ENCODE measurements around the gene ARHGAP31. TPM values are rescaled to one million over a fixed set of nuclear protein-coding genes. Genes with fewer than 3 reads are reported as not detected.

Gene ARHGAP31
- total RNA-seq, 4 donors from 2014 or later, result 40.5 to 46.5 (median 44.4) TPM

DNA sequence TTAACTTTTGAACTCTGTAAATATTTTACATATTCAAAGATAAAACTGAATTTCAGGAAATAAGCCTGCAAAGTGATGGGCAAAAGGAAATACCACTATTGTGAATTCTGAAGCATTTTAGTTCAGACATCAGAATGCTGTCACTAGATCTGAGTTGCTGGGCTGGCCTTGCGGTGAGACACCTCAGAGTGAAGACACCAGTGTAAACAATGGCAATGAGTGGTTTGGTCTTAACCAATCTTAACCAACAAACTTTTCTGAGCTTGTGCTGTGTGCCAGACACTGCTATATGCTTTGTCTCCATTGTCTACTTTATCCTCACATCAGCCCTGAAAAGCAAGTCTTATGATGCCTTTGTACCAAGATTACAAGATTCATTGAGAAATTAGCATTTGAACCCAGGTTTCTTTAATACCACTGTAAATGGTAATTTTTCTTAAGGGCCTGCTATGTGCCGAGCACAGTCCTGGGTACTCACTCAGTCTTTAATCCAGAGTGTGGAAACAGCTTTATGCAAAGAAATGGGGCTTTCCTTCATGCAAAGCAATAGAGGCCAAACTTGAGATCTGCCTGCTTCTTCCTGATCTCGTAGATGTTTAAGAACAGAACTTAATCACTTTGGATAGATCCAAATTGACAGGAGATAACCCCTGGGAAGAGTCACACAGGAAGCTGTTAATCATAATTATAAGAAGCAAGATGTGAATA, 114.2 kb downstream of the ARHGAP31 start:
- TF ChIP-seq POLR2A (IDR thresholded peaks at IDR 0.05) (no peak), EP300 (IDR thresholded peaks at IDR 0.05) (no peak)
- TF ChIP-seq, protein P1, sequence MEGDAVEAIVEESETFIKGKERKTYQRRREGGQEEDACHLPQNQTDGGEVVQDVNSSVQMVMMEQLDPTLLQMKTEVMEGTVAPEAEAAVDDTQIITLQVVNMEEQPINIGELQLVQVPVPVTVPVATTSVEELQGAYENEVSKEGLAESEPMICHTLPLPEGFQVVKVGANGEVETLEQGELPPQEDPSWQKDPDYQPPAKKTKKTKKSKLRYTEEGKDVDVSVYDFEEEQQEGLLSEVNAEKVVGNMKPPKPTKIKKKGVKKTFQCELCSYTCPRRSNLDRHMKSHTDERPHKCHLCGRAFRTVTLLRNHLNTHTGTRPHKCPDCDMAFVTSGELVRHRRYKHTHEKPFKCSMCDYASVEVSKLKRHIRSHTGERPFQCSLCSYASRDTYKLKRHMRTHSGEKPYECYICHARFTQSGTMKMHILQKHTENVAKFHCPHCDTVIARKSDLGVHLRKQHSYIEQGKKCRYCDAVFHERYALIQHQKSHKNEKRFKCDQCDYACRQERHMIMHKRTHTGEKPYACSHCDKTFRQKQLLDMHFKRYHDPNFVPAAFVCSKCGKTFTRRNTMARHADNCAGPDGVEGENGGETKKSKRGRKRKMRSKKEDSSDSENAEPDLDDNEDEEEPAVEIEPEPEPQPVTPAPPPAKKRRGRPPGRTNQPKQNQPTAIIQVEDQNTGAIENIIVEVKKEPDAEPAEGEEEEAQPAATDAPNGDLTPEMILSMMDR (IDR thresholded peaks at IDR 0.05), result no peak
- Histone ChIP-seq H3K27me3 (no peaks in the 10 kb centered on the region), H3K36me3 (peaks cover 3 to 82% (median 4%) of the 10 kb centered on the region in 3 donors), H3K9me3 (no peaks in the 10 kb centered on the region), H3K4me3 (no peak overlapping the region), H3K4me1 (no peaks in the 10 kb centered on the region), H3K27ac (no peak overlapping the region)
- no peak for DNase-seq (ENCODE audit: low spot score in 2 of 2)
- WGBS, 2 donors, result 80 to 92% methylated on average over 3 of the region's 3 CpGs

- Histone ChIP-seq H3K9me3 (no peaks in the 10 kb centered on the region), H3K4me1 (no peaks in the 10 kb centered on the region), H3K27me3 (no peaks in the 10 kb centered on the region), H3K4me3 (no peak overlapping the region), H3K36me3 (peaks cover 3 to 82% (median 12%) of the 10 kb centered on the region in 3 donors), H3K27ac (no peak overlapping the region)
- DNase-seq (ENCODE audit: low spot score in 2 of 2), result no peak
- TF ChIP-seq, protein P1 (IDR thresholded peaks at IDR 0.05), result no peak
- TF ChIP-seq EP300 (IDR thresholded peaks at IDR 0.05) (no peak), POLR2A (IDR thresholded peaks at IDR 0.05) (no peak)
- 85 to 96% methylated on average over 1 of the region's 1 CpG for WGBS, 2 donors
These were observed 115.7 kb downstream of the ARHGAP31 start for GRCh38 chr3:119409844-119410243.

DNA sequence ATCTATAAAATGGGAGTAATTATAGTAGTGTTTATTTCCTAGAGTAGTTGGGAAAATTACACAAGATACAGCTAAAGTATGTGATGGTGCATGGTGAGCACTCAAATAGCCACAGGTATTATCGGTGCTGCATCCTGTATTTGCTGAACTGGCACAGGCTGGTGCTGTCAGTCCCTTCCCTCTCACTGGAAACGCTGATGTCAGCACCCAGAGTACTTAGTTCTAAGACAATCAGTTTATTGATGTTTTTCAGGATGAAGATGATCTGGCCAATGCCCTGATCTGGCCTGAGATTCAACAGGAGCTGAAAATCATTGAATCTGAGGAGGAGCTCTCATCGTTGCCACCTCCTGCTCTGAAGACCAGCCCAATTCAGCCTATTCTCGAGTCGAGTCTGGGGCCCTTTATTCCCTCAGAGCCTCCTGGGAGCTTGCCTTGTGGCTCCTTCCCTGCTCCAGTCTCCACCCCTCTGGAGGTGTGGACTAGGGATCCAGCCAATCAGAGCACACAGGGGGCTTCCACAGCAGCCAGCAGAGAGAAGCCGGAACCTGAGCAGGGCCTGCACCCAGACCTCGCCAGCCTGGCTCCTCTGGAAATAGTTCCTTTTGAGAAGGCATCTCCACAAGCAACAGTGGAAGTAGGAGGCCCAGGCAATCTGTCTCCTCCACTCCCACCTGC, 119.6 kb downstream of the ARHGAP31 start:
- TF ChIP-seq EP300 (IDR thresholded peaks at IDR 0.05) (no peak), POLR2A (IDR thresholded peaks at IDR 0.05) (no peak)
- TF ChIP-seq, protein P1 (IDR thresholded peaks at IDR 0.05), result no peak
- Histone ChIP-seq H3K4me1 (no peaks in the 10 kb centered on the region), H3K9me3 (no peaks in the 10 kb centered on the region), H3K27me3 (no peaks in the 10 kb centered on the region), H3K36me3 (peaks cover 3 to 99% (median 9%) of the 10 kb centered on the region in 3 donors), H3K27ac (no peak overlapping the region), H3K4me3 (no peak overlapping the region)
- DNase-seq (ENCODE audit: low spot score in 2 of 2), result no peak
- WGBS, 2 donors, result 68 to 78% methylated on average over 7 of the region's 7 CpGs

- Histone ChIP-seq H3K4me3 (no peak overlapping the region), H3K27me3 (no peaks in the 10 kb centered on the region), H3K27ac (no peak overlapping the region), H3K9me3 (no peaks in the 10 kb centered on the region), H3K4me1 (no peaks in the 10 kb centered on the region), H3K36me3 (peaks cover 0 to 72% (median 9%) of the 10 kb centered on the region in 3 donors)
- 94 to 95% methylated on average over 1 of the region's 1 CpG for WGBS, 2 donors
- no peak for TF ChIP-seq EP300 (IDR thresholded peaks at IDR 0.05)
- TF ChIP-seq, protein P1 (IDR thresholded peaks at IDR 0.05), result no peak
- no peak for TF ChIP-seq POLR2A (IDR thresholded peaks at IDR 0.05)
- no peak for DNase-seq (ENCODE audit: low spot score in 2 of 2)
These were observed 122.7 kb downstream of the ARHGAP31 start for GRCh38 chr3:119416873-119417272.

Data from tibial nerve (tissue), 4 donors.